H9 (cell line): ENCODE data around the gene ADGRA1. TPM values are rescaled to one million over a fixed set of nuclear protein-coding genes. Genes with fewer than 3 reads are reported as not detected.

ENCODE experiments used
- DNase-seq: peaks from one replicate; pipeline ENCODE4 v3.0.0-alpha.2; 2017
- H2AFZ ChIP-seq: one replicate; pipeline ENCODE4 v1.6.1; 2013; ENCODE audit warnings: mild to moderate bottlenecking, low read length, control low read depth, moderate library complexity
- H2AK5ac ChIP-seq: 2 replicates; pipeline ENCODE4 v1.6.1; 2013; ENCODE audit warnings: low read length, control low read depth, mixed read lengths; ENCODE audit not compliant: insufficient read length
- H2BK120ac ChIP-seq: one replicate; pipeline ENCODE4 v1.6.1; 2013; ENCODE audit warnings: low read depth, mild to moderate bottlenecking, low read length, control low read depth, inconsistent platforms; ENCODE audit not compliant: poor library complexity, severe bottlenecking
- H2BK12ac ChIP-seq: 2 replicates; pipeline ENCODE4 v1.6.1; 2013; ENCODE audit warnings: low read length, control low read depth, mixed read lengths, low read depth; ENCODE audit not compliant: insufficient read length
- H2BK15ac ChIP-seq: 2 replicates; pipeline ENCODE4 v1.6.1; 2013; ENCODE audit warnings: low read depth, low read length, control low read depth
- H2BK20ac ChIP-seq: one replicate; pipeline ENCODE4 v1.6.1; 2013; ENCODE audit warnings: low read depth, mild to moderate bottlenecking, low read length, control low read depth, inconsistent platforms; ENCODE audit not compliant: poor library complexity, severe bottlenecking
- H2BK5ac ChIP-seq: 2 replicates; pipeline ENCODE4 v1.6.1; 2013; ENCODE audit warnings: low read length, control low read depth, mixed read lengths; ENCODE audit not compliant: insufficient read length
- H3K14ac ChIP-seq: 2 replicates; pipeline ENCODE4 v1.6.1; 2013; ENCODE audit warnings: low read length, control low read depth; ENCODE audit not compliant: insufficient read depth
- H3K18ac ChIP-seq: 2 replicates; pipeline ENCODE4 v1.6.1; 2013; ENCODE audit warnings: low read depth, mild to moderate bottlenecking, mixed read lengths, low read length, control low read depth; ENCODE audit not compliant: insufficient read length
- H3K23ac ChIP-seq: 2 replicates; pipeline ENCODE4 v1.6.1; 2013; ENCODE audit warnings: low read length, control low read depth, mixed read lengths, low read depth; ENCODE audit not compliant: insufficient read length
- H3K23me2 ChIP-seq: 2 replicates; pipeline ENCODE4 v1.6.1; 2013; ENCODE audit warnings: low read depth, mild to moderate bottlenecking, mixed read lengths, low read length, control low read depth; ENCODE audit not compliant: insufficient read length, poor library complexity, severe bottlenecking
- H3K27ac ChIP-seq: 2 replicates; pipeline ENCODE4 v1.5.1; 2013; ENCODE audit warnings: low read length, control low read depth, mixed read lengths, low read depth; ENCODE audit not compliant: insufficient read length
- H3K27me3 ChIP-seq: 2 replicates; pipeline ENCODE4 v1.6.1; 2013; ENCODE audit warnings: low read length, control low read depth, inconsistent platforms; ENCODE audit not compliant: insufficient read depth
- H3K4ac ChIP-seq: 2 replicates; pipeline ENCODE4 v1.6.1; 2013; ENCODE audit warnings: low read depth, mild to moderate bottlenecking, control low read depth, inconsistent platforms, low read length, moderate library complexity
- H3K4me1 ChIP-seq: 2 replicates; pipeline ENCODE4 v1.6.1; 2013; ENCODE audit warnings: low read length, control low read depth, inconsistent platforms; ENCODE audit not compliant: insufficient read depth
- H3K4me2 ChIP-seq: 2 replicates; pipeline ENCODE4 v1.6.1; 2013; ENCODE audit warnings: low read length, control low read depth, mixed read lengths; ENCODE audit not compliant: insufficient read length, insufficient read depth
- H3K56ac ChIP-seq: 2 replicates; pipeline ENCODE4 v1.6.1; 2013; ENCODE audit warnings: low read depth, mild to moderate bottlenecking, mixed read lengths, low read length, control low read depth; ENCODE audit not compliant: insufficient read length
- H3K79me1 ChIP-seq: 2 replicates; pipeline ENCODE4 v1.6.1; 2013; ENCODE audit warnings: low read depth, mild to moderate bottlenecking, moderate library complexity, low read length, control low read depth, inconsistent platforms; ENCODE audit not compliant: insufficient read depth, poor library complexity, severe bottlenecking
- H3K79me2 ChIP-seq: 2 replicates; pipeline ENCODE4 v1.6.1; 2013; ENCODE audit warnings: low read length, control low read depth, inconsistent platforms; ENCODE audit not compliant: insufficient read depth
- H3K9ac ChIP-seq: 2 replicates; pipeline ENCODE4 v1.6.1; 2013; ENCODE audit warnings: low read length, control low read depth, mixed read lengths; ENCODE audit not compliant: insufficient read length; ENCODE audit errors: extremely low read depth
- H3K9me3 ChIP-seq: one replicate; pipeline ENCODE4 v1.6.1; 2013; ENCODE audit warnings: low read depth, low read length, inconsistent platforms; ENCODE audit not compliant: control insufficient read depth
- H3T11ph ChIP-seq: one replicate; pipeline ENCODE4 v1.6.1; 2013; ENCODE audit warnings: mild to moderate bottlenecking, low read length, control low read depth, inconsistent platforms
- H4K20me1 ChIP-seq: one replicate; pipeline ENCODE4 v1.6.1; 2013; ENCODE audit not compliant: control insufficient read depth, insufficient read length, insufficient read depth
- H4K5ac ChIP-seq: 2 replicates; pipeline ENCODE4 v1.6.1; 2013; ENCODE audit warnings: low read depth, mild to moderate bottlenecking, mixed read lengths, low read length, control low read depth; ENCODE audit not compliant: insufficient read length
- H4K8ac ChIP-seq: replicated peaks from 2 replicates; pipeline ENCODE4 v1.6.1; 2013; ENCODE audit warnings: low read length, control low read depth, mixed read lengths, low read depth; ENCODE audit not compliant: insufficient read length
- H4K91ac ChIP-seq: 2 replicates; pipeline ENCODE4 v1.6.1; 2013; ENCODE audit warnings: low read depth, mild to moderate bottlenecking, moderate library complexity, mixed read lengths, low read length, control low read depth; ENCODE audit not compliant: insufficient read length
- H3K27ac Mint-ChIP-seq, 3 experiments: 2 replicates in 2 of 3; 3 replicates in 1 of 3; pipeline ENCODE4 v1.8.0; 2020 to 2021; ENCODE audit warnings: mixed read lengths in 3 of 3, mild to moderate bottlenecking in 1 of 3, moderate library complexity in 1 of 3
- H3K27me3 Mint-ChIP-seq: 2 replicates; pipeline ENCODE4 v1.8.0; 2021; ENCODE audit warnings: low read depth, mild to moderate bottlenecking, moderate library complexity, mixed read lengths
- H3K36me3 Mint-ChIP-seq, 3 experiments: 2 replicates in 2 of 3; 3 replicates in 1 of 3; pipeline ENCODE4 v1.8.0; 2020 to 2021; ENCODE audit warnings: low read depth in 3 of 3, mixed read lengths in 3 of 3; ENCODE audit not compliant: insufficient read depth in 1 of 3
- H3K4me1 Mint-ChIP-seq, 2 experiments: 2 replicates each; pipeline ENCODE4 v1.8.0; 2020; ENCODE audit warnings: mixed read lengths in 2 of 2
- H3K4me3 Mint-ChIP-seq, 2 experiments: 2 replicates in 1 of 2; 3 replicates in 1 of 2; pipeline ENCODE4 v1.8.0; 2020 to 2021; ENCODE audit warnings: mild to moderate bottlenecking in 2 of 2, mixed read lengths in 2 of 2, moderate library complexity in 1 of 2
- H3K9me3 Mint-ChIP-seq, 2 experiments: 2 replicates in 1 of 2; 3 replicates in 1 of 2; pipeline ENCODE4 v1.8.0; 2020; ENCODE audit warnings: mild to moderate bottlenecking in 2 of 2, mixed read lengths in 2 of 2, moderate library complexity in 1 of 2
- CTCF ChIP-seq: fragments of 200-600 bp; sonication (generic); conservative IDR thresholded peaks from 3 replicates; pipeline ENCODE4 v1.8.0; 2021; ENCODE audit warnings: antibody characterized with exemption, mild to moderate bottlenecking
- WGBS: extraction: QIAGEN DNeasy Blood & Tissue Kit; methylation state at CpG from one replicate; pipeline ENCODE4 v1.1.7; 2013; ENCODE audit warnings: missing lambda C conversion rate, low lambda C conversion rate, mixed read lengths; ENCODE audit not compliant: insufficient read length; ENCODE audit errors: extremely low coverage; 5-methylcytosine and 5-hydroxymethylcytosine counted together
- total RNA-seq: library from RNA; stranded (reverse); gene quantifications from 2 replicates; pipeline ENCODE4 v1.2.1, GENCODE V29; 2021

Gene ADGRA1
- total RNA-seq, 1 experiment from 2014 or later: 0.11 TPM

- 0 out of 7 replicates have a peak overlapping the region, but pooled peaks of 1 of the 3 experiments have one; percentile 5 for H3K27ac Mint-ChIP-seq
- H3K4me3 Mint-ChIP-seq: no peak overlapping the region
- H4K91ac ChIP-seq: no peak overlapping the region
- H3K4me2 ChIP-seq: no peak overlapping the region
- no peak overlapping the region for H3K23ac ChIP-seq
- H3K4me1 ChIP-seq: no peaks in the 10 kb centered on the region
- no peaks in the 10 kb centered on the region; the same call in 1 of the 2 replicates for H3K27me3 Mint-ChIP-seq
- H3K79me1 ChIP-seq: no peaks in the 10 kb centered on the region
- no peaks in the 10 kb centered on the region for H3K9me3 ChIP-seq
- no peak overlapping the region for H2AFZ ChIP-seq
- H3K56ac ChIP-seq: no peak overlapping the region
- no peak overlapping the region for H3K9ac ChIP-seq
- peaks cover 7 to 11% of the 10 kb centered on the region in 2 experiments for H3K4me1 Mint-ChIP-seq
- TF ChIP-seq CTCF: no peak
- no peak overlapping the region for H2BK120ac ChIP-seq
- no peaks in the 10 kb centered on the region for H3K27me3 ChIP-seq
- no peaks in the 10 kb centered on the region for H3K23me2 ChIP-seq
- no peak overlapping the region for H3K4ac ChIP-seq
- H2BK20ac ChIP-seq: no peak overlapping the region
- no peak overlapping the region for H2BK5ac ChIP-seq
- H2BK12ac ChIP-seq: no peak overlapping the region
- H3K36me3 Mint-ChIP-seq: no peaks in the 10 kb centered on the region
- H2BK15ac ChIP-seq: no peak overlapping the region
- H3K27ac ChIP-seq: no peak overlapping the region
- H4K8ac ChIP-seq: no peak overlapping the region
- H2AK5ac ChIP-seq: no peak overlapping the region
- no peaks in the 10 kb centered on the region for H3K9me3 Mint-ChIP-seq
- H3T11ph ChIP-seq: no peak overlapping the region
- no peak overlapping the region for H3K18ac ChIP-seq
- WGBS: no CpG with 5 or more reads among the region's 13 CpGs
- no peak overlapping the region; the same call in 1 of the 2 replicates for H3K14ac ChIP-seq
- no peaks in the 10 kb centered on the region for H3K79me2 ChIP-seq
- H4K20me1 ChIP-seq: no peaks in the 10 kb centered on the region
- H4K5ac ChIP-seq: no peak overlapping the region
- DNase-seq: no peak
Observed at GRCh38 chr10:133048926-133049325, 38.8 kb upstream of the ADGRA1 start.
